ENCODE measurements around the gene TSPY1.
"Not testable (repeated sequence)": the region's sequence is repeated elsewhere in the genome, so short reads cannot be mapped to it uniquely, and the experiment has no call there.

Gene TSPY1, protein sequence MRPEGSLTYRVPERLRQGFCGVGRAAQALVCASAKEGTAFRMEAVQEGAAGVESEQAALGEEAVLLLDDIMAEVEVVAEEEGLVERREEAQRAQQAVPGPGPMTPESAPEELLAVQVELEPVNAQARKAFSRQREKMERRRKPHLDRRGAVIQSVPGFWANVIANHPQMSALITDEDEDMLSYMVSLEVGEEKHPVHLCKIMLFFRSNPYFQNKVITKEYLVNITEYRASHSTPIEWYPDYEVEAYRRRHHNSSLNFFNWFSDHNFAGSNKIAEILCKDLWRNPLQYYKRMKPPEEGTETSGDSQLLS

DNA sequence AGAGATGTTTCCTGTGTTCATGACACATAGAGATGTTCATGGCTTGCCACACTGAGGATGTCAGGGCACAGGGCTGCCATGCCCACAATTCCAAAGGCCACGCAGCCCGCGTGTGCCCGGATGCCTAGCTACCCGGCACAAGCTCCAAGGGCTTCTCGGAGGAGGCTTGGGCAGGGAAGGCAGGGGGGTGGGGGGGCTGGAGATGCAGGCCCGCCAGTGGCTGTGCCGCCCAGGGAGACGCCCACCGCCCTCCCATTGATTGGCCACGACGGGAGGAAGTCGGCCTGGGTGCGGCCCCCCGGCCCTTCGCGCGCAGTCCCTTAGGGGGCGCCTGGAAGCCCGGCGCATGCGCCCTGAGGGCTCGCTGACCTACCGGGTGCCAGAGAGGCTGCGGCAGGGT is at the start of gene TSPY1:
TSPY1 (plus strand) TSS at position 301 of the 400 bp plus-strand sequence; CDS start at position 347, 46 bp downstream.
- not testable (repeated sequence) for DNase-seq (ENCODE audit: low read depth)

DNA sequence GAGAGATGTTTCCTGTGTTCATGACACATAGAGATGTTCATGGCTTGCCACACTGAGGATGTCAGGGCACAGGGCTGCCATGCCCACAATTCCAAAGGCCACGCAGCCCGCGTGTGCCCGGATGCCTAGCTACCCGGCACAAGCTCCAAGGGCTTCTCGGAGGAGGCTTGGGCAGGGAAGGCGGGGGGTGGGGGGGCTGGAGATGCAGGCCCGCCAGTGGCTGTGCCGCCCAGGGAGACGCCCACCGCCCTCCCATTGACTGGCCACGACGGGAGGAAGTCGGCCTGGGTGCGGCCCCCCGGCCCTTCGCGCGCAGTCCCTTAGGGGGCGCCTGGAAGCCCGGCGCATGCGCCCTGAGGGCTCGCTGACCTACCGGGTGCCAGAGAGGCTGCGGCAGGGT is 20.2 kb downstream of the TSPY1 start, which contains the start of gene TSPY9:
TSPY9 (plus strand) TSS at position 301 of the 400 bp plus-strand sequence; CDS start at position 347, 46 bp downstream.
- DNase-seq (ENCODE audit: low read depth), result not testable (repeated sequence)

DNA sequence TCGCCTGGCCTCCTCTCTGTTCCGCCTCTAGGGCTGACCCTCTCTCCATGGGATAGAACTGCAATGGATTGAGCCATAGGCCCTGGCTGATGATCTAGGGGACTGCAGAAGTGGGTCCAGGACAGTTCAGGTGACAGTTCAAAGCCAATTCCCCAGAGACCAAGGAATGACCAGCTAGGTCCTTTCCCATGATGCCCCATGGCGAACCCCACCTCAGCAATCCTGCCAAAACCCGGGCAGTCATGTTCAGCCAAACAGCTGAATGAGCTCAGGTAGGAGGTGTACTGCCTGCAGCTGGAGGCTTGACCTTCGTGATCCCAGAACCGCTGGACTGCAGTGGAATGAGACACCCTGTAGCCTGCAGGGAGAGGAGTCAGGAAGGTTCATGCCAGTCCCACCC is 37.6 kb downstream of the TSPY1 start:
- DNase-seq (ENCODE audit: low read depth), result not testable (repeated sequence)

DNA sequence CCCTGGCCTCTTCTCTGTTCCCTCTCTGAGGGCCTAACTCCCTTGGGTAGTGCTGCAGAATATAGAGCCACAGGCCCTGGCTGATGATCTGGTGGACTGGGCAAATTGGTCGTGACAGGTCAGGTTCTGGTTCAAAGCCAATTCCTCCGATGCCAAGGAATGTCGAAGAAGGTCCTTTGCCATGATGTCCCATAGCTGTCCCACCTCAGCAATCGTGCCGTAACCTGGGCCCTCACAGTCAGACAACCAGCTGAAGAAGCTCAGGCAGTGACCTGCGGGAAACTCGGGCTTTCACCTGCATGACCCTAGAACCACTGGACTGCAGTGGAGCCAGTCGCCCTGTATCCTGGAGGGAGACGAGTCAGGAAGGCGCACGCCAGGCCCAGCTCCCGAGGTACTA is 49.5 kb downstream of the TSPY1 start:
- DNase-seq (ENCODE audit: low read depth), result not testable (repeated sequence)

All from stimulated activated CD4-positive, alpha-beta T cell treated with anti-CD3 and anti-CD28 coated beads, Interleukin-2, amount 100 ng/mL, for 4 hours (primary cell).